ENCODE results near the gene MSTO1. TPM values are rescaled to one million over a fixed set of nuclear protein-coding genes. Genes with fewer than 3 reads are reported as not detected.
"Not testable (repeated sequence)": the region's sequence is repeated elsewhere in the genome, so short reads cannot be mapped to it uniquely, and the experiment has no call there.

Gene MSTO1
- total RNA-seq = 25.3 and 28.6 TPM in 2 replicates

DNA sequence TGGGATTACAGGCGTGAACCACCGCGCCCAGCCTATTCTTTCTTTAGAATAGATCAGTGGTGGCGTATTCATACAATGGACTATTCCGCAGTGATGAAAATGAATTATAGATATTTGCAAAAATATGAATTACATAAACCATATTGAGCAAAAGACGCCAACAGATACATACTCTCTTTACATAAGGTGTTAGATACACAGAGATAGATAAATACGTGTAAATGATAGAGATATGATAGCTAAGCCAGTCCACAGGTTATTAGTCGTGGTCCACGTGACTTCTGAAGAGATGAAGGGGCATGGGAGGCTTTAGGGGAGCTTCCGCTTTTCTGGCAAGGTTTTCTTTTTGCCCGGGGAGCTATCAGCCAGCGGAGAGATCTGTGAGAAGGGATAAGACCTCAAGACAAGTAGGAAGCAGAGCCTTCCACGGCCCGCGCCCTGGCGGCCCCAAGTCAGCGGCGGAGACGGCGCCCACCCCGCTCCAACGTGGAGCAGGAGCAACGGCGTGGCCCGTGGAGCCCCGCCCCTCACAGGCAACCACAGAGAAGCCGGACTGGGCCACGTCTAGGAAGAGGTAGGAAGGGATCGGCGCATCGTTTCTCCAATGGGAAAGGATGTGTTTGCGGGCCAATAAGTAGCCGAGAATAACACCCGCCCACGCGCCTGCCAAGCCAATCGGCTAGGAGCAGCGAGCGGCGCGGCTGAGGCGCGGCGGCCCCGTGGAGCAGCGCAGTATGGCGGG lies at the start of gene MSTO1:
MSTO1 (plus strand) TSS at position 704 of the 742 bp plus-strand sequence; CDS start at position 735, 31 bp downstream.
- Histone ChIP-seq H3K36me3 (ENCODE audit: insufficient read depth, low read length) (peaks cover 9% of the 10 kb centered on the region), H4K20me1 (ENCODE audit: insufficient read depth, low read length) (no peaks in the 10 kb centered on the region)
- peak; percentile 97 for DNase-seq (ENCODE audit: insufficient read length, low spot score, missing footprints)

DNA sequence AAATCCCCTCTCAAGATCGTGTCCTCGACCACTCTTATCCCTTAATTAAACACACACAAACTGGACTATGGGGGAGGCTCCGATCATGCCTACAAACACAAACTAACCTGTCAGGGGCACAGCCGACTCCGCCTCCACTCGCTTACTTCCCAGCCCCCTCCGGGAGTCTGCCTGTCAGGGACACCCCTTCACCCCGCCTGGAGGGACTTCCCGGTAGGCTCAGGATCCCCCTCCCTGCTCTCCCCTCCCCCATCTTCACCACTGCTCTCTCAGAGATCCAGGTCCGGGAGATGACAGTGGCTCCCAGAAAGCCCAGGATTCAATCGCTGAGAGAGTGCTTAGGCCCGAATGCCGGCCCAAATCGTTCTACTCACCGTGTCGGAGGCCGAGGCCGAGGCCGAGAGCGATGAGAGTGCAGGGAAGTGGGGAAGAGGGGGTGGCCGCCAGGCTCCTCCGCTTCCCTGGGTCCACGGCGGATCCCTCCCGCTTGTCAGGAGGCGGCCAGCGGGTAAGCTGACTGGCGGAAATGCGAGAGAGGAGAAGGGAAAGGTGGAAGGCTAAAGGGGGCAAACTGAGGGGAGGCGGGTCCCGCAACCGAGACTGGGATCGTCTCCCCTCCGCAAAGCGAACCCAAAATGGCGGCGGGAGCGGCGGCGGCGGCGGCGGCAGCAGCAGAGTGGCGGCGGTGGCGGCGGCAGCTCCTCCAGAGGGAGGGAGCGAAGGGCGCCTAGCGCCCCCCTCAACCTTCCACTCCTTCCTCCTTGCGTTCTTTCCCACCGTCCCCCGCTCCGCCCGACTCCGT lies 48.0 kb upstream of the MSTO1 start:
- Histone ChIP-seq H4K20me1 (ENCODE audit: insufficient read depth, low read length) (peaks cover 30% of the 10 kb centered on the region), H2AFZ (ENCODE audit: low read length) (peak overlapping the region; percentile 91), H3K27ac (ENCODE audit: low read depth, low read length) (peak overlapping the region; percentile 83), H3K4me1 (ENCODE audit: insufficient read depth, low read length) (peaks cover 19% of the 10 kb centered on the region), H3K4me3 (ENCODE audit: insufficient read depth, low read length) (peak overlapping the region; percentile 98), H3K4me2 (ENCODE audit: insufficient read depth, low read length) (peak overlapping the region; percentile 61), H3K79me2 (ENCODE audit: insufficient read depth, low read length) (peaks cover 88% of the 10 kb centered on the region)
- not testable (repeated sequence) for H3K27me3 ChIP-seq (ENCODE audit: insufficient read depth, low read length); H3K9me3 ChIP-seq (ENCODE audit: low read depth, low read length); H3K36me3 ChIP-seq (ENCODE audit: insufficient read depth, low read length)
- DNase-seq (ENCODE audit: insufficient read length, low spot score, missing footprints) = peak; percentile 17

More for the DNA sequence above, at the start of gene MSTO1:
- H2AFZ ChIP-seq (ENCODE audit: low read length) = peak within 1 kb of the TSS; percentile 67
- no peaks in the 10 kb centered on the region for H3K79me2 ChIP-seq (ENCODE audit: insufficient read depth, low read length)
- H3K27me3 ChIP-seq (ENCODE audit: insufficient read depth, low read length) = no peaks in the 10 kb centered on the region
- peak within 1 kb of the TSS; percentile 72 for H3K4me3 ChIP-seq (ENCODE audit: insufficient read depth, low read length)
- TF ChIP-seq, protein P1, sequence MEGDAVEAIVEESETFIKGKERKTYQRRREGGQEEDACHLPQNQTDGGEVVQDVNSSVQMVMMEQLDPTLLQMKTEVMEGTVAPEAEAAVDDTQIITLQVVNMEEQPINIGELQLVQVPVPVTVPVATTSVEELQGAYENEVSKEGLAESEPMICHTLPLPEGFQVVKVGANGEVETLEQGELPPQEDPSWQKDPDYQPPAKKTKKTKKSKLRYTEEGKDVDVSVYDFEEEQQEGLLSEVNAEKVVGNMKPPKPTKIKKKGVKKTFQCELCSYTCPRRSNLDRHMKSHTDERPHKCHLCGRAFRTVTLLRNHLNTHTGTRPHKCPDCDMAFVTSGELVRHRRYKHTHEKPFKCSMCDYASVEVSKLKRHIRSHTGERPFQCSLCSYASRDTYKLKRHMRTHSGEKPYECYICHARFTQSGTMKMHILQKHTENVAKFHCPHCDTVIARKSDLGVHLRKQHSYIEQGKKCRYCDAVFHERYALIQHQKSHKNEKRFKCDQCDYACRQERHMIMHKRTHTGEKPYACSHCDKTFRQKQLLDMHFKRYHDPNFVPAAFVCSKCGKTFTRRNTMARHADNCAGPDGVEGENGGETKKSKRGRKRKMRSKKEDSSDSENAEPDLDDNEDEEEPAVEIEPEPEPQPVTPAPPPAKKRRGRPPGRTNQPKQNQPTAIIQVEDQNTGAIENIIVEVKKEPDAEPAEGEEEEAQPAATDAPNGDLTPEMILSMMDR (IDR thresholded peaks at IDR 0.05; ENCODE audit: extremely low read depth, low read depth, low read length) = no peak
- H3K4me1 ChIP-seq (ENCODE audit: insufficient read depth, low read length) = no peaks in the 10 kb centered on the region
- peak within 1 kb of the TSS; percentile 48 for H3K27ac ChIP-seq (ENCODE audit: low read depth, low read length)
- peak within 1 kb of the TSS; percentile 73 for H3K4me2 ChIP-seq (ENCODE audit: insufficient read depth, low read length)
- H3K9me3 ChIP-seq (ENCODE audit: low read depth, low read length) = no peaks in the 10 kb centered on the region

DNA sequence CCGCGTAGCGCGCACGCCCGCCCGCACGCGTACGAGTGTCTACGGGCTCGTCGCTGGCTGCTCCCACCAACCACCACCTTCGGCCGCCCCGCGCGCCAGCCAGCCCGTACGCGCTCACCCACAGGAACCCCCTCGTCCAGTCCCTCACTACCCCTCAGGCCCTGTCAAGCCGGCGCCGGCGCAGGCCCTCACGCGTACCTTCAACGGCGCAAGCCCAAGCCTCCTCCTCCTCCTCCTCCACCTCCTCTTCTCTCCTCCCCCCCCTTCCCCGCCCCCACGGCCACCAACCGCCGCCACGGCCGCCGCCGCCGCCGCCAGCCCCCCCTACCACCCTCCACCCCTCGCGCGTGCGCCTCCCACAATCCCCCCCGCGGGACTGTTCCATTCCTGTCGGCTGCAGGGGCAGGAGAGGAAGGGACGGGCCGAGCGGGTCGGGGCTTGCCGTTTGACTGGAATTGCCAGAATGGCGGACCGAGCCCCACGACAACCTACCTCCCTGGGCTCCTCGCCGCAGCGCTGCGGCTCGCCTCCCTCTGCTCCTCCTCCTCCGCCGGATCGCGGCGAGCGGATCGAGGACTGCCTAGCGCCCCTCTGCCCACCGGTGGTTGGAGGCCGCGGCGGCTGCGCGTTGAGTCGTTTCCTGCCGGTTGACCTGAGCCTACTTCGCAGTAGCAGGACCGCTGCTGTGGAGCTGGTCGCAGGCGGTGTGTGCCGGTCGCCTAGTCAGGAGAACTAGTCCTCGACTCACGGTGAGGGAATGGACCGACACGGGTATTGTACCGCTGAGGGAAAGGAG lies 47.2 kb upstream of the MSTO1 start, which contains the start of gene ASH1L:
ASH1L (minus strand) TSS at position 223 of the 796 bp plus-strand sequence. CDS start 41,284 bp downstream, outside the sequence.
- Histone ChIP-seq H3K4me2 (ENCODE audit: insufficient read depth, low read length) (peak within 1 kb of the TSS; percentile 94), H3K9me3 (ENCODE audit: low read depth, low read length) (no peaks in the 10 kb centered on the region), H3K27ac (ENCODE audit: low read depth, low read length) (peak within 1 kb of the TSS; percentile 98), H3K36me3 (ENCODE audit: insufficient read depth, low read length) (no peaks in the 10 kb centered on the region), H3K79me2 (ENCODE audit: insufficient read depth, low read length) (peaks cover 85% of the 10 kb centered on the region), H3K4me1 (ENCODE audit: insufficient read depth, low read length) (peaks cover 19% of the 10 kb centered on the region), H2AFZ (ENCODE audit: low read length) (peak within 1 kb of the TSS; percentile 96), H3K4me3 (ENCODE audit: insufficient read depth, low read length) (peak within 1 kb of the TSS; percentile 98), H4K20me1 (ENCODE audit: insufficient read depth, low read length) (peaks cover 25% of the 10 kb centered on the region), H3K27me3 (ENCODE audit: insufficient read depth, low read length) (no peaks in the 10 kb centered on the region)
- DNase-seq (ENCODE audit: insufficient read length, low spot score, missing footprints) = peak; percentile 98
- TF ChIP-seq, protein P1 (IDR thresholded peaks at IDR 0.05; ENCODE audit: extremely low read depth, low read depth, low read length) = no peak

DNA sequence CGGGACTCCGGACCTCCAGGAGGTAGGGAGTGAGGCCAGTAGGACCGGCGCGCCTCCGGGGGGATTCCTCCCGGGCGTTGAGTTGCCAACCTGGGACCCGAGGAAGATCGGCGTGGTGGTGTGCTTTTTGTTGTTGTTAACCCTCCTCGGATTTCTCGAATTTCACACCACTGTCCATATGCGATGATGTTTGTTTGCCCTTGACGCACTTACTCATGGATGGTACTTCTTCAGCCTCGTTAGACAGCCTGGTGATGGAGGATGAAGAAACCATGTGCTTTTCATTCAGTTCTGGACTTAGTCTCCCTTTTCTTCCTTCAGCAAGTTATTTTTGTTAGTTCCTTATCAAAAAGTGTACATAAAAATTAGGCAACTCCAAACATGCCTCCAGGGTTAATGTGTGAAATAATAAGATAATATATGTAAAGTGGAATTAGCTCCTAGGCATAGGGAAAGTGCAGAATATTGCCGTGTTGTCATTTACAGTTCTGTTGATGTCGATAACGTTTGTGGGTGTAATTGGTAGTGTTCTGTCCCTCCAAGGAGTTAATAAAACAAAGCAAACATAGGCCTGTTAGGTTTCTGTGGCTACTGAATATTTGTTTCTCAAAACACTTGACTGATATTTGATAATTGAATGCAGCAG lies 46.5 kb upstream of the MSTO1 start:
- H3K27me3 ChIP-seq (ENCODE audit: insufficient read depth, low read length); DNase-seq (ENCODE audit: insufficient read length, low spot score, missing footprints); H3K36me3 ChIP-seq (ENCODE audit: insufficient read depth, low read length); H3K9me3 ChIP-seq (ENCODE audit: low read depth, low read length): not testable (repeated sequence)
- Histone ChIP-seq H4K20me1 (ENCODE audit: insufficient read depth, low read length) (peaks cover 19% of the 10 kb centered on the region), H3K4me2 (ENCODE audit: insufficient read depth, low read length) (peak overlapping the region; percentile 94), H2AFZ (ENCODE audit: low read length) (peak overlapping the region; percentile 96), H3K79me2 (ENCODE audit: insufficient read depth, low read length) (peaks cover 83% of the 10 kb centered on the region), H3K4me1 (ENCODE audit: insufficient read depth, low read length) (peaks cover 19% of the 10 kb centered on the region), H3K4me3 (ENCODE audit: insufficient read depth, low read length) (peak overlapping the region; percentile 98), H3K27ac (ENCODE audit: low read depth, low read length) (peak overlapping the region; percentile 98)

All from osteoblast (primary cell).